Neural cell (in vitro differentiated cells): Measurements from ENCODE around the gene INA. TPM values are rescaled to one million over a fixed set of nuclear protein-coding genes. Genes with fewer than 3 reads are reported as not detected.
"Not testable (repeated sequence)": the region's sequence is repeated elsewhere in the genome, so short reads cannot be mapped to it uniquely, and the experiment has no call there.

Source experiments
- H2AFZ ChIP-seq: fragments of 200-600, 300-800 bp; sonication (generic), shearing (Covaris generic); 2 replicates; pipeline ENCODE4 v1.6.0; 2014; ENCODE audit warnings: low read depth, mild to moderate bottlenecking, antibody characterized with exemption, low read length, moderate library complexity
- H3F3A ChIP-seq: fragments of 200-600 bp; shearing (Covaris generic); 2 replicates; pipeline ENCODE4 v1.6.1; 2016; ENCODE audit warnings: mild to moderate bottlenecking, moderate library complexity, mixed read lengths, antibody characterized with exemption, low read length; ENCODE audit not compliant: insufficient read depth, poor library complexity, severe bottlenecking
- H3K27ac ChIP-seq: fragments of 200-600, 300-800 bp; sonication (generic), shearing (Covaris generic); 2 replicates; pipeline ENCODE4 v1.5.1; 2014; ENCODE audit warnings: mild to moderate bottlenecking, low read length, moderate library complexity
- H3K27me3 ChIP-seq: fragments of 300-800, 200-600 bp; sonication (generic), shearing (Covaris generic); 2 replicates; pipeline ENCODE4 v1.6.0; 2014; ENCODE audit warnings: mild to moderate bottlenecking, low read depth, low read length, moderate library complexity; ENCODE audit not compliant: insufficient read depth
- H3K36me3 ChIP-seq: fragments of 300-800, 200-600 bp; sonication (generic), shearing (Covaris generic); 2 replicates; pipeline ENCODE4 v1.5.1; 2014; ENCODE audit warnings: mild to moderate bottlenecking, antibody characterized with exemption, low read length, moderate library complexity; ENCODE audit not compliant: insufficient read depth
- H3K4me2 ChIP-seq: fragments of 300-800, 200-600 bp; sonication (generic), shearing (Covaris generic); 2 replicates; pipeline ENCODE4 v1.6.0; 2014; ENCODE audit warnings: mild to moderate bottlenecking, low read length
- H3K4me3 ChIP-seq: fragments of 300-800, 200-600 bp; sonication (generic), shearing (Covaris generic); 2 replicates; pipeline ENCODE4 v1.5.1; 2014; ENCODE audit warnings: mild to moderate bottlenecking, low read length, moderate library complexity
- H3K79me2 ChIP-seq: fragments of 200-600 bp; shearing (Covaris generic); replicated peaks from 2 replicates; pipeline ENCODE4 v1.6.0; 2014; ENCODE audit warnings: mild to moderate bottlenecking, low read length, moderate library complexity; ENCODE audit not compliant: insufficient read depth
- H3K9ac ChIP-seq: fragments of 300-800, 200-600 bp; sonication (generic), shearing (Covaris generic); 2 replicates; pipeline ENCODE4 v1.6.1; 2016; ENCODE audit warnings: mild to moderate bottlenecking, low read length, mixed read lengths
- H3K9me2 ChIP-seq: fragments of 200-600 bp; shearing (Covaris generic); 2 replicates; pipeline ENCODE4 v1.6.1; 2016; ENCODE audit warnings: mild to moderate bottlenecking, low read length, mixed read lengths; ENCODE audit not compliant: insufficient read depth
- H3K9me3 ChIP-seq: fragments of 200-600, 300-800 bp; sonication (generic), shearing (Covaris generic); 2 replicates; pipeline ENCODE4 v1.6.1; 2016; ENCODE audit warnings: mild to moderate bottlenecking, mixed run types, low read length, moderate library complexity, mixed read lengths
- H4K20me1 ChIP-seq: fragments of 200-600 bp; shearing (Covaris generic); 2 replicates; pipeline ENCODE4 v1.6.1; 2016; ENCODE audit warnings: mild to moderate bottlenecking, mixed run types; ENCODE audit not compliant: insufficient read depth
- EP300 ChIP-seq: fragments of 450-650 bp; conservative IDR thresholded peaks from 2 replicates; pipeline ENCODE4 v1.6.1; 2014; ENCODE audit warnings: antibody characterized with exemption, mild to moderate bottlenecking, moderate library complexity; ENCODE audit not compliant: poor library complexity, severe bottlenecking
- EZH2 ChIP-seq: fragments of 200-600, 300-800 bp; shearing (Covaris generic), sonication (generic); IDR thresholded peaks from 2 replicates; pipeline ENCODE4 v1.6.1; 2014; ENCODE audit warnings: antibody characterized with exemption, low read length, borderline replicate concordance, mild to moderate bottlenecking; ENCODE audit not compliant: insufficient read depth, poor library complexity, severe bottlenecking
- MXI1 ChIP-seq: fragments of 450-650 bp; conservative IDR thresholded peaks from 2 replicates; pipeline ENCODE4 v1.6.1; 2014; ENCODE audit warnings: antibody characterized with exemption, mild to moderate bottlenecking; ENCODE audit not compliant: poor library complexity, severe bottlenecking
- POLR2AphosphoS5 ChIP-seq: IDR thresholded peaks from 2 replicates; pipeline ENCODE4 v1.6.1; 2012
- RAD21 ChIP-seq: fragments of 450-650 bp; conservative IDR thresholded peaks from 2 replicates; pipeline ENCODE4 v1.6.1; 2014; ENCODE audit warnings: antibody characterized with exemption, mild to moderate bottlenecking, moderate library complexity
- SMC3 ChIP-seq: fragments of 450-650 bp; conservative IDR thresholded peaks from 2 replicates; pipeline ENCODE4 v1.6.1; 2014; ENCODE audit warnings: antibody characterized with exemption, mild to moderate bottlenecking, moderate library complexity; ENCODE audit not compliant: poor library complexity
- TAF1 ChIP-seq: IDR thresholded peaks from 2 replicates; pipeline ENCODE4 v1.6.1; 2012; ENCODE audit warnings: low read depth
- polyA plus RNA-seq: library from polyadenylated mRNA; depleted of rRNA; stranded (reverse); fragments of >200 nt; gene quantifications from 2 replicates; pipeline ENCODE4 v1.2.3, GENCODE V29; 2014
- TF ChIP-seq, protein P1 (sequence below): fragments of 450-650 bp; IDR thresholded peaks from 2 replicates; pipeline ENCODE4 v1.5.1; 2014; ENCODE audit warnings: antibody characterized with exemption, mild to moderate bottlenecking, moderate library complexity; ENCODE audit not compliant: poor library complexity, severe bottlenecking
- TF ChIP-seq, protein P2 (sequence below): IDR thresholded peaks from 2 replicates; pipeline ENCODE4 v1.6.1; 2012; ENCODE audit warnings: borderline replicate concordance

Gene INA
- polyA plus RNA-seq, 1 donor from 2014 or later, result 349 TPM

DNA sequence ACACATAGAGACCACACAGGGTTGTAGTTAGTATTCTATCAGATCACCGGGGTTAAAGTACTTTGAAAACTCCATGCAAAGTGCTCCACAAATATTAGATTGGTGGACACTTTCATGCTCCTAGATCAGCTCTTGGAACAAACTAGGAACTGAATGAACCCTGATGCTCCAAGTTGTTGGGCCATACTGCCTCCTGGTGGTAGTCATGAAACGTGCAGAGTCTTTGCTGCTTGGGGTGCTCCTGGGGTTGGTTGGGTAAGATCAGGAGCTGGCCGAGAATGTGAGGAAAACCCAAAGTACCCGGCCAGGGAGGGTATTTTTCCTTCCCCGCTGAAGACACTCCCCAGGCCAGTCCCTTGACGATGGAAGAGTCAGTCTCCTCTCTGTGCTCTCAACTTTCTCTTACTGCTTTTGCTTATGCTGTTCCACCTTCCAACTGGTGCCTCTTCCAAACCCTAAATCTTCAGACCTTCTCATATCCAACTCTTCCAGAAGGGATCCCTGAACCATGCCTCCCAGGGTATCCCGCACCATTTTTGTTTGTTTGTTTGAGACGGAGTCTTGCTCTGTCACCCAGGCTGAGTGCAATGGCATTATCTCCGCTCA, 32.2 kb upstream of the INA start:
- Histone ChIP-seq H3F3A (no peaks in the 10 kb centered on the region), H3K27ac (no peak overlapping the region), H3K9me2 (no peaks in the 10 kb centered on the region), H3K27me3 (no peaks in the 10 kb centered on the region), H3K4me3 (no peak overlapping the region), H3K9me3 (no peaks in the 10 kb centered on the region), H4K20me1 (no peaks in the 10 kb centered on the region), H3K4me2 (no peak overlapping the region), H3K9ac (no peak overlapping the region), H3K36me3 (no peaks in the 10 kb centered on the region), H3K79me2 (no peaks in the 10 kb centered on the region), H2AFZ (no peak overlapping the region)
- TF ChIP-seq RAD21, result peak; percentile 76
- no peak for TF ChIP-seq POLR2AphosphoS5
- no peak for TF ChIP-seq TAF1
- no peak for TF ChIP-seq EP300
- TF ChIP-seq SMC3, result peak; percentile 76
- TF ChIP-seq, protein P1, sequence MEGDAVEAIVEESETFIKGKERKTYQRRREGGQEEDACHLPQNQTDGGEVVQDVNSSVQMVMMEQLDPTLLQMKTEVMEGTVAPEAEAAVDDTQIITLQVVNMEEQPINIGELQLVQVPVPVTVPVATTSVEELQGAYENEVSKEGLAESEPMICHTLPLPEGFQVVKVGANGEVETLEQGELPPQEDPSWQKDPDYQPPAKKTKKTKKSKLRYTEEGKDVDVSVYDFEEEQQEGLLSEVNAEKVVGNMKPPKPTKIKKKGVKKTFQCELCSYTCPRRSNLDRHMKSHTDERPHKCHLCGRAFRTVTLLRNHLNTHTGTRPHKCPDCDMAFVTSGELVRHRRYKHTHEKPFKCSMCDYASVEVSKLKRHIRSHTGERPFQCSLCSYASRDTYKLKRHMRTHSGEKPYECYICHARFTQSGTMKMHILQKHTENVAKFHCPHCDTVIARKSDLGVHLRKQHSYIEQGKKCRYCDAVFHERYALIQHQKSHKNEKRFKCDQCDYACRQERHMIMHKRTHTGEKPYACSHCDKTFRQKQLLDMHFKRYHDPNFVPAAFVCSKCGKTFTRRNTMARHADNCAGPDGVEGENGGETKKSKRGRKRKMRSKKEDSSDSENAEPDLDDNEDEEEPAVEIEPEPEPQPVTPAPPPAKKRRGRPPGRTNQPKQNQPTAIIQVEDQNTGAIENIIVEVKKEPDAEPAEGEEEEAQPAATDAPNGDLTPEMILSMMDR, result peak; percentile 70
- TF ChIP-seq, protein P2, sequence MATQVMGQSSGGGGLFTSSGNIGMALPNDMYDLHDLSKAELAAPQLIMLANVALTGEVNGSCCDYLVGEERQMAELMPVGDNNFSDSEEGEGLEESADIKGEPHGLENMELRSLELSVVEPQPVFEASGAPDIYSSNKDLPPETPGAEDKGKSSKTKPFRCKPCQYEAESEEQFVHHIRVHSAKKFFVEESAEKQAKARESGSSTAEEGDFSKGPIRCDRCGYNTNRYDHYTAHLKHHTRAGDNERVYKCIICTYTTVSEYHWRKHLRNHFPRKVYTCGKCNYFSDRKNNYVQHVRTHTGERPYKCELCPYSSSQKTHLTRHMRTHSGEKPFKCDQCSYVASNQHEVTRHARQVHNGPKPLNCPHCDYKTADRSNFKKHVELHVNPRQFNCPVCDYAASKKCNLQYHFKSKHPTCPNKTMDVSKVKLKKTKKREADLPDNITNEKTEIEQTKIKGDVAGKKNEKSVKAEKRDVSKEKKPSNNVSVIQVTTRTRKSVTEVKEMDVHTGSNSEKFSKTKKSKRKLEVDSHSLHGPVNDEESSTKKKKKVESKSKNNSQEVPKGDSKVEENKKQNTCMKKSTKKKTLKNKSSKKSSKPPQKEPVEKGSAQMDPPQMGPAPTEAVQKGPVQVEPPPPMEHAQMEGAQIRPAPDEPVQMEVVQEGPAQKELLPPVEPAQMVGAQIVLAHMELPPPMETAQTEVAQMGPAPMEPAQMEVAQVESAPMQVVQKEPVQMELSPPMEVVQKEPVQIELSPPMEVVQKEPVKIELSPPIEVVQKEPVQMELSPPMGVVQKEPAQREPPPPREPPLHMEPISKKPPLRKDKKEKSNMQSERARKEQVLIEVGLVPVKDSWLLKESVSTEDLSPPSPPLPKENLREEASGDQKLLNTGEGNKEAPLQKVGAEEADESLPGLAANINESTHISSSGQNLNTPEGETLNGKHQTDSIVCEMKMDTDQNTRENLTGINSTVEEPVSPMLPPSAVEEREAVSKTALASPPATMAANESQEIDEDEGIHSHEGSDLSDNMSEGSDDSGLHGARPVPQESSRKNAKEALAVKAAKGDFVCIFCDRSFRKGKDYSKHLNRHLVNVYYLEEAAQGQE, result no peak
- TF ChIP-seq MXI1, result no peak
- TF ChIP-seq EZH2, result no peak

DNA sequence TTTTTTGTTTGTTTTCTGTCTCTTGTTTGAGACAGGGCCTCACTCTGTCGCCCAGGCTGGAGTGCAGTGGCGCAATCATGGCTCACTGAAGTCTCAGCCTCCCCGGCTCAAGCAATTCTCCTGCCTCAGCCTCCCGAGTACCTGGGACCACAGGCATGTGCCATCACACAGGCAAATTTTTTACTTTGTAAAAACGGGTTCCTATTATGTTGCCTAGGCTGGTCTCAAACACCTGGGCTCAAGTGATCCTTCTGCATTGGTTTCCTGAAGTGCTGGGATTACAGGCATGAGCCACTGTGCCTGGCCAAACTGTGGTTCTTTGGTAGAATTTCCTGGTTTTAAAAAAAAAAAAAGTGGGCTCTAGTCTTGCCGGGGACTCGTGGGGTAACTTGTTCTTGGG, 31.4 kb upstream of the INA start, which contains the start of gene RPEL1:
TSS of gene RPEL1 (plus strand) at position 301 of the 400 bp plus-strand sequence. CDS start 110 bp downstream, outside the sequence.
- H3K27me3 ChIP-seq, H3F3A ChIP-seq, H3K4me3 ChIP-seq, H3K79me2 ChIP-seq, H3K9me2 ChIP-seq, H3K4me2 ChIP-seq, H3K36me3 ChIP-seq, H4K20me1 ChIP-seq, H3K9ac ChIP-seq, H3K9me3 ChIP-seq, H3K27ac ChIP-seq, H2AFZ ChIP-seq: not testable (repeated sequence)

GRCh38 chr10:103246324-103246723, 30.6 kb upstream of the INA start:
- H3K36me3 ChIP-seq, result no peaks in the 10 kb centered on the region
- no peaks in the 10 kb centered on the region for H3K79me2 ChIP-seq
- H3F3A ChIP-seq, result no peaks in the 10 kb centered on the region
- H3K4me2 ChIP-seq, result no peak overlapping the region
- no peaks in the 10 kb centered on the region for H3K27me3 ChIP-seq
- H3K9me2 ChIP-seq, result no peaks in the 10 kb centered on the region
- no peak overlapping the region for H3K27ac ChIP-seq
- H3K9me3 ChIP-seq, result no peaks in the 10 kb centered on the region
- H3K4me3 ChIP-seq, result no peak overlapping the region
- no peak overlapping the region for H3K9ac ChIP-seq
- TF ChIP-seq RAD21, result no peak
- TF ChIP-seq EZH2, result no peak
- no peak for TF ChIP-seq MXI1
- TF ChIP-seq, protein P1, result no peak
- TF ChIP-seq TAF1, result no peak
- TF ChIP-seq SMC3, result no peak
- no peaks in the 10 kb centered on the region for H4K20me1 ChIP-seq
- H2AFZ ChIP-seq, result no peak overlapping the region
